Thoracic aorta (tissue), 2 donors: Measurements from ENCODE around the gene COPA. TPM values are rescaled to one million over a fixed set of nuclear protein-coding genes. Genes with fewer than 3 reads are reported as not detected.

ENCODE experiments used
- ATAC-seq: fragments of 150-250 bp; one replicate; pipeline ENCODE4 v1.8.0; 2017; ENCODE audit warnings: low read depth; ENCODE audit not compliant: insufficient number of reproducible peaks, low FRiP score
- DNase-seq: peaks from one replicate; pipeline ENCODE4 v3.0.0-alpha.2; 2020; ENCODE audit warnings: low spot score
- H3K27ac ChIP-seq, 2 donors: fragments of 200-600 bp; sonication (generic); 1 replicate in 1 of 2; 2 replicates in 1 of 2; pipeline ENCODE4 v1.5.1; 2016; ENCODE audit warnings: mild to moderate bottlenecking in 2 of 2, moderate library complexity in 2 of 2
- H3K27me3 ChIP-seq: fragments of 200-600 bp; sonication (generic); replicated peaks from 2 replicates; pipeline ENCODE4 v1.6.0; 2016; ENCODE audit warnings: mild to moderate bottlenecking; ENCODE audit not compliant: insufficient read depth
- H3K36me3 ChIP-seq: fragments of 200-600 bp; sonication (generic); one replicate; pipeline ENCODE4 v1.5.1; 2016
- H3K4me1 ChIP-seq, 2 donors: fragments of 200-600 bp; sonication (generic); 1 replicate in 1 of 2; 2 replicates in 1 of 2; pipeline versions ENCODE4 v1.5.1 to v1.6.0; 2016; ENCODE audit warnings: low read depth in 2 of 2, mild to moderate bottlenecking in 1 of 2; ENCODE audit not compliant: control insufficient read depth in 1 of 2
- H3K4me3 ChIP-seq: fragments of 200-600 bp; sonication (generic); 2 replicates; pipeline ENCODE4 v1.5.1; 2016; ENCODE audit warnings: mild to moderate bottlenecking
- H3K9me3 ChIP-seq: fragments of 200-600 bp; sonication (generic); 2 replicates; pipeline ENCODE4 v1.5.1; 2016
- CTCF ChIP-seq: fragments of 200-600 bp; sonication (generic); IDR thresholded peaks from one replicate; pipeline ENCODE4 v1.5.1; 2019; ENCODE audit warnings: antibody characterized with exemption
- total RNA-seq, 2 donors: library from RNA; depleted of rRNA; stranded (reverse); fragments of >200 nt; gene quantifications; one replicate each; pipeline versions ENCODE4 v1.1.0 to v1.2.3, GENCODE V29; 2016

The COPA gene
- total RNA-seq, 2 donors from 2014 or later, result 114 to 162 TPM

- H3K36me3 ChIP-seq, result peaks cover 31% of the 10 kb centered on the region
Measured at GRCh38 chr1:160285506-160285905, 57.5 kb downstream of the COPA start.

GRCh38 chr1:160284782-160285344 lies 58.2 kb downstream of the COPA start, which contains the start of gene PEX19:
TSS of gene PEX19 (minus strand) at chr1:160285133. CDS start at chr1:160285124, 9 bp downstream.
- peak within 1 kb of the TSS; percentile 69 to 85 for H3K27ac ChIP-seq
- no peak for TF ChIP-seq CTCF
- peaks cover 31% of the 10 kb centered on the region for H3K36me3 ChIP-seq
- ATAC-seq (peak; percentile 97), DNase-seq (peak; percentile 85)
- H3K27me3 ChIP-seq, result no peaks in the 10 kb centered on the region
- H3K4me1 ChIP-seq, result peaks cover 15 to 23% of the 10 kb centered on the region in 2 donors
- peak within 1 kb of the TSS; percentile 97 for H3K4me3 ChIP-seq
- H3K9me3 ChIP-seq, result no peaks in the 10 kb centered on the region

More at GRCh38 chr1:160285506-160285905, 57.5 kb downstream of the COPA start:
- Histone ChIP-seq H3K9me3 (no peaks in the 10 kb centered on the region), H3K4me1 (peaks cover 15 to 23% of the 10 kb centered on the region in 2 donors), H3K27me3 (no peaks in the 10 kb centered on the region), H3K27ac (no peak overlapping the region), H3K4me3 (peak overlapping the region; percentile 97)
- TF ChIP-seq CTCF, result no peak
- DNase-seq (no peak), ATAC-seq (no peak)

GRCh38 chr1:160284220-160284781 lies 58.7 kb downstream of the COPA start:
- peak overlapping the region; percentile 97 for H3K4me3 ChIP-seq
- peaks cover 33% of the 10 kb centered on the region for H3K36me3 ChIP-seq
- no peaks in the 10 kb centered on the region for H3K9me3 ChIP-seq
- peaks cover 15 to 23% of the 10 kb centered on the region in 2 donors for H3K4me1 ChIP-seq
- no peaks in the 10 kb centered on the region for H3K27me3 ChIP-seq
- H3K27ac ChIP-seq, result peak overlapping the region; percentile 69 to 85
- no peak for TF ChIP-seq CTCF
- DNase-seq, result no peak
- ATAC-seq, result no peak

GRCh38 chr1:160282807-160283206 lies 60.2 kb downstream of the COPA start:
- H3K9me3 ChIP-seq, result no peaks in the 10 kb centered on the region
- H3K4me1 ChIP-seq, result peaks cover 15 to 23% of the 10 kb centered on the region in 2 donors
- no peak for ATAC-seq
- H3K4me3 ChIP-seq, result no peak overlapping the region
- H3K27me3 ChIP-seq, result no peaks in the 10 kb centered on the region
- no peak for TF ChIP-seq CTCF
- no peak overlapping the region for H3K27ac ChIP-seq
- no peak for DNase-seq
- peaks cover 44% of the 10 kb centered on the region for H3K36me3 ChIP-seq

GRCh38 chr1:160277987-160278386 lies 65.1 kb downstream of the COPA start:
- no peak for DNase-seq
- H3K27me3 ChIP-seq, result no peaks in the 10 kb centered on the region
- no peaks in the 10 kb centered on the region for H3K9me3 ChIP-seq
- no peak overlapping the region for H3K4me3 ChIP-seq
- no peak for TF ChIP-seq CTCF
- peaks cover 0 to 8% of the 10 kb centered on the region in 2 donors for H3K4me1 ChIP-seq
- no peak for ATAC-seq
- no peak overlapping the region for H3K27ac ChIP-seq
- peaks cover 44% of the 10 kb centered on the region for H3K36me3 ChIP-seq
